Progenitor cell of endocrine pancreas (in vitro differentiated cells): Measurements from ENCODE around the gene TRAM2. TPM values are rescaled to one million over a fixed set of nuclear protein-coding genes. Genes with fewer than 3 reads are reported as not detected.

Experiments used
- DNase-seq: peaks from one replicate; pipeline ENCODE4 v3.0.0; 2021; ENCODE audit warnings: low spot score; ENCODE audit not compliant: unreplicated experiment
- H3K27ac Mint-ChIP-seq: 2 replicates; pipeline ENCODE4 v1.8.0; 2021; ENCODE audit warnings: mild to moderate bottlenecking, moderate library complexity, mixed read lengths
- H3K27me3 Mint-ChIP-seq: 2 replicates; pipeline ENCODE4 v1.8.0; 2021; ENCODE audit warnings: mixed read lengths
- H3K36me3 Mint-ChIP-seq: 2 replicates; pipeline ENCODE4 v1.8.0; 2022; ENCODE audit warnings: mixed read lengths; ENCODE audit not compliant: insufficient read depth
- H3K4me1 Mint-ChIP-seq: 2 replicates; pipeline ENCODE4 v1.8.0; 2021; ENCODE audit warnings: low read depth, mixed read lengths
- H3K4me3 Mint-ChIP-seq: 2 replicates; pipeline ENCODE4 v1.8.0; 2021; ENCODE audit warnings: low read depth, mild to moderate bottlenecking, moderate library complexity, mixed read lengths
- H3K9me3 Mint-ChIP-seq: 2 replicates; pipeline ENCODE4 v1.8.0; 2021; ENCODE audit warnings: low read depth, mixed read lengths
- CTCF ChIP-seq: fragments of 200-600 bp; sonication (generic); IDR thresholded peaks from one replicate; pipeline ENCODE4 v1.5.0; 2021; ENCODE audit warnings: antibody characterized with exemption, mild to moderate bottlenecking; ENCODE audit not compliant: unreplicated experiment
- total RNA-seq: library from RNA; stranded (reverse); gene quantifications from 2 replicates; pipeline ENCODE4 v1.2.1, GENCODE V29; 2021

TRAM2 gene
- total RNA-seq, 1 donor from 2014 or later = 18.6 TPM

- no peak for TF ChIP-seq CTCF
- peaks cover 3% of the 10 kb centered on the region for H3K9me3 Mint-ChIP-seq
- H3K4me3 Mint-ChIP-seq = no peak overlapping the region
- no peaks in the 10 kb centered on the region for H3K27me3 Mint-ChIP-seq
- peaks cover 2% of the 10 kb centered on the region for H3K4me1 Mint-ChIP-seq
- peaks cover 10% of the 10 kb centered on the region for H3K36me3 Mint-ChIP-seq
- no peak for DNase-seq
- H3K27ac Mint-ChIP-seq = no peak overlapping the region
Observed at GRCh38 chr6:52493669-52494068, 83.2 kb downstream of the TRAM2 start.

GRCh38 chr6:52491203-52492069, 85.4 kb downstream of the TRAM2 start:
- Mint-ChIP-seq H3K4me1 (no peaks in the 10 kb centered on the region), H3K36me3 (peaks cover 12% of the 10 kb centered on the region), H3K27ac (no peak overlapping the region), H3K27me3 (no peaks in the 10 kb centered on the region), H3K9me3 (peaks cover 3% of the 10 kb centered on the region), H3K4me3 (no peak overlapping the region)
- no peak for DNase-seq
- TF ChIP-seq CTCF = no peak

GRCh38 chr6:52489881-52490280, 87.0 kb downstream of the TRAM2 start:
- H3K4me3 Mint-ChIP-seq = no peak overlapping the region
- DNase-seq = no peak
- H3K36me3 Mint-ChIP-seq = peaks cover 8% of the 10 kb centered on the region
- no peaks in the 10 kb centered on the region for H3K9me3 Mint-ChIP-seq
- no peak for TF ChIP-seq CTCF
- no peaks in the 10 kb centered on the region for H3K4me1 Mint-ChIP-seq
- no peaks in the 10 kb centered on the region for H3K27me3 Mint-ChIP-seq
- no peak overlapping the region for H3K27ac Mint-ChIP-seq

- TF ChIP-seq CTCF = no peak
- Mint-ChIP-seq H3K4me1 (no peaks in the 10 kb centered on the region), H3K36me3 (peaks cover 7% of the 10 kb centered on the region), H3K27me3 (no peaks in the 10 kb centered on the region), H3K4me3 (no peak overlapping the region), H3K9me3 (no peaks in the 10 kb centered on the region), H3K27ac (no peak overlapping the region)
- DNase-seq = no peak
Observed at GRCh38 chr6:52483671-52484003, 93.2 kb downstream of the TRAM2 start.

GRCh38 chr6:52482903-52483670, 93.8 kb downstream of the TRAM2 start:
- no peak for DNase-seq
- no peaks in the 10 kb centered on the region for H3K9me3 Mint-ChIP-seq
- no peak overlapping the region for H3K27ac Mint-ChIP-seq
- H3K36me3 Mint-ChIP-seq = peaks cover 7% of the 10 kb centered on the region
- no peak overlapping the region for H3K4me3 Mint-ChIP-seq
- no peaks in the 10 kb centered on the region for H3K4me1 Mint-ChIP-seq
- H3K27me3 Mint-ChIP-seq = no peaks in the 10 kb centered on the region
- TF ChIP-seq CTCF = no peak
